SK-N-MC (cell line): ENCODE results near the gene NADSYN1.

Experiments
- EZH2 ChIP-seq: fragments of 200-600 bp; sonication (generic); IDR thresholded peaks from one replicate; pipeline ENCODE4 v1.6.1; 2017; ENCODE audit warnings: antibody characterized with exemption
- FOXP2 ChIP-seq: optimal IDR thresholded peaks from 2 replicates; pipeline ENCODE3; 2011; ENCODE audit warnings: mild to moderate bottlenecking, moderate library complexity; ENCODE audit not compliant: insufficient read depth; ENCODE audit errors: extremely low read length, control extremely low read depth
- POLR2AphosphoS5 ChIP-seq: IDR thresholded peaks from 2 replicates; pipeline ENCODE4 v1.6.1; 2012; ENCODE audit warnings: mild to moderate bottlenecking, low read depth, low read length, borderline replicate concordance

DNA sequence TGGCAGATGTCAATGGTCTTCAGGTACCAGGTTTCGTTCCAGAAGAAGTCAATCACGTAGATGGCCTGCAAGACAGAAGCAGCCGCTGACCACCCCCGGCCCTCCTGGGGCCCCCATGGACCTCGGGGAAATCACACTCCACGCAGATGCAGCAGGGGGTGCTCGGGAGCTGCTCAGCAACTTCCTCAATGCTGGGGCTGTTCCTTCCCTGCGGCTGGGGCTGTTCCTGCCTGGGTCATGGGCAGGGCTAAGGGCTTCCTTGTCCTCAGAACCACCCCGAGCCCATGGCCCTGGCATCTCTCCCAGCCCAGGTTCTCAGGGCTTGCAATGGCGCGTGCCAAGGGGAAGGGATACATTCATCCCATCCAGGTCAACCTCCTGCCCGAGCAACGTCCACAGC is 15.1 kb upstream of the NADSYN1 start:
- no peak for TF ChIP-seq POLR2AphosphoS5
- no peak for TF ChIP-seq EZH2
- TF ChIP-seq FOXP2: no peak
